ENCODE data around the gene F2RL1. TPM values are rescaled to one million over a fixed set of nuclear protein-coding genes. Genes with fewer than 3 reads are reported as not detected.
"Not testable (repeated sequence)": the region's sequence is repeated elsewhere in the genome, so short reads cannot be mapped to it uniquely, and the experiment has no call there.

The F2RL1 gene
- total RNA-seq: 48.9 TPM

DNA sequence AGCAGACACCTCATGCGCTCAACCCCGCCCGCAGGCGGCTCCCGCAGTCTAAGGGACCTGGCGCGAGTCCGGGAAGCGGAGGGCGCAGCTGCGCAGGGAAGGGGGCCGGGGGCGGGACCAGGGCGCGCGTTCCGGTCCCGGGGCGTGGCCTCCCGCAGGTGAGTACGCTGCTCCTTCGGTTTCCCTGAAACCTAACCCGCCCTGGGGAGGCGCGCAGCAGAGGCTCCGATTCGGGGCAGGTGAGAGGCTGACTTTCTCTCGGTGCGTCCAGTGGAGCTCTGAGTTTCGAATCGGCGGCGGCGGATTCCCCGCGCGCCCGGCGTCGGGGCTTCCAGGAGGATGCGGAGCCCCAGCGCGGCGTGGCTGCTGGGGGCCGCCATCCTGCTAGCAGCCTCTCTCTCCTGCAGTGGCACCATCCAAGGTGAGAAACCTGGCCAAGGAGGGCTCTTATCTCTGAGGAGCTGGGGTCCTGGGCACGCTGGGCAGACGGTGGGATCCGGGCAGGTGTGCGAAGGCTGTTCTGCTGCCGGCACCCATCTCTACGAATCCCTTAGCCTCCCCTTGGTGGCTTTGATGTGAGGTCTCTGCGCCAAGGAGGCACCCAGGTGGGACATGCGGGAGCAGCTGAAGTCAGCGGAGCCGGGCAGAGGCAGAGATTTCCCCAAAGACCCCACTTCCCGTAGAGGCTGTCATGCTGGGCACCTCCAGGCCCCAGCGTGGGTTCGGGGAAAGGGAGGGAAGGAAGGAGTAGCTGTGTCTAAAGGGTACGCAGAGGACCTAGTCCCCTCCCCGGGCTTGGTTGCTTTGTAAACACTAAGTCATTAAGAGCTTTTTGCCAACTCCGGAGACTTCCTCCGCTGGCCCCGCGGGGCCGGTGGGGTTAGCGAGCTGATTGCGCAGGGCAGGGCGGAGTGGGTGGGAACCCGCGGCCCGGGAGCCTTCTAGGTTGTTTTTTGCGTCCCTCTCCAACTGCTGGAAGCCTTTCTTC, at the start of gene F2RL1:
Gene F2RL1 (plus strand): TSS at position 187 of the 988 bp plus-strand sequence. CDS start 153 bp downstream, at position 340.
- peak; percentile 90 for DNase-seq (ENCODE audit: low spot score)

DNA sequence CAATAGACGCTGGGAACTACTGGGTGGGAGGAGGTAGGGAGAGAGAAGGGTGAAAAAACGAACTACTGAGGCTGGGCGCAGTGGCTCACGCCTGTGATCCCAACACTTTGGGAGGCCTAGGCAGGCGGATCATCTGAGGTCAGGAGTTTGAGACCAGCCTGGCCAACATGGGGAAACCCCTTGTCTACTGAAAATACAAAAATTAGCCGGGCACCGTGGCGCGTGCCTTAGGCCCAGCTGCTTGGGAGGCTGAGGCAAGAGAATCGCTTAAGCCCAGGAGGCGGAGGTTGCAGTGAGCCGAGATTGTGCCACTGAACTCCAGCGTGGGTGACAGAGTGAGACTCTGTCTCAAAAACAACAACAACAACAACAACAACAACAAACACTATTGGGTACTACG, 47.8 kb upstream of the F2RL1 start:
- DNase-seq (ENCODE audit: low spot score): not testable (repeated sequence)

GRCh38 chr5:76771705-76772405, 47.0 kb upstream of the F2RL1 start:
- no peak for DNase-seq (ENCODE audit: low spot score)

DNA sequence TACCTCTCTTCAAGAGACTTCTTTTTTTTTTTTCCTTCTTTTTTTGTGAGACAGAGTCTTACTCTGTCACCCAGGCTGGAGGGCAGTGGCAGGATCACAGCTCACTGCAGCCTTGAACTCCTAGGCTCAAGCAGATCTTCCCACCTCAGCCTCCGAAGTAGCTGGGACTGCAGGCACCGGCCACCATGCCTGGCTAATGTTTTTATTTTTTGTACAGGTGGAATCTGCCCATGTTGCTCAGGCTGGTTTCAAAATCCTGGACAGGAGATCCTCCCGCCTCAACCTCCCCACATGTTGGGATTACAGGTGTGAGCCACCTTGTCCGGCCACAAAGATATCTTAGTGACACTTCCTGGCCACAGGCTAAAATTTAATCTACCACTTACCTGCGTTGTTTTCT, 42.9 kb upstream of the F2RL1 start:
- DNase-seq (ENCODE audit: low spot score): no peak

DNA sequence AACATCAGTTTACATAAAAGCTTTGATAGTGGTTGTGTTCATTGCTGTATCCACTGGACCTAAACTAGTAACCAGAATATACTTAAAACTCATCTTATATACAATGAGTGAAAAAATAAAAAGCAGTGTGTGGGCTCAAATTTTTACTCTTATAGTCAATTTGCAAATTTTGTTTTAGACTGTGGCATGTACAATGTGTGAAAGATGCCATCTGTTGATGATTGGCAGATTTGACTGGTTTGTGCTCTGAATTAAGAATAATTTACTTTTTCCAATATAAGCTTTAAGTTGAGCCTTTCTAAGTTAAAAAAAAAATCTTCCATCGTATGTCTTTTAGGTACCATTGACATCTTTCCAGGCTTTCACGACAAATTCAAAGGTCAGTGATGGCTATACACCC, 42.4 kb upstream of the F2RL1 start:
- DNase-seq (ENCODE audit: low spot score): no peak

GRCh38 chr5:76780616-76781015, 38.2 kb upstream of the F2RL1 start:
- DNase-seq (ENCODE audit: low spot score): not testable (repeated sequence)

- DNase-seq (ENCODE audit: low spot score): no peak
Measured at GRCh38 chr5:76781775-76782174, 37.1 kb upstream of the F2RL1 start.

GRCh38 chr5:76782444-76782843, 36.4 kb upstream of the F2RL1 start:
- no peak for DNase-seq (ENCODE audit: low spot score)

GRCh38 chr5:76787237-76787636, 31.6 kb upstream of the F2RL1 start:
- DNase-seq (ENCODE audit: low spot score): peak; percentile 50

GRCh38 chr5:76788362-76788761, 30.5 kb upstream of the F2RL1 start:
- DNase-seq (ENCODE audit: low spot score): peak; percentile 64

DNA sequence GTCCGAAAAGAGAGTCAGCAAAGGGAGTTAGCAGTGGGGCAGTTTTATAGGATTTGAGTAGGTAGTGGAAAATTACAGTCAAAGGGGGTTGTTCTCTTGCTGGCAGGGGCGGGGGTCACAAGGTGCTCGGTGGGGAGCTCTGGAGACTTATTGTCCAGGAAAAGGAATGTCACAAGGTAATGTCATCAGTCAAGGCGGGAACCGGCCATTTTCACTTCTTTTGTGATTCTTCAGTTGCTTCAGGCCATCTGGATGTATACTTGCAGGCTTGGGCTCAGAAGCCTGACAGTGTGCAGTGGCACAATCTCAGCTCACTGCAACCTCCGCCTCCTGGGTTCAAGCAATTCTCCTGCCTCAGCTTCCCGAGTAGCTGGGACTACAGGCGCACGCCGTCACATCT, 29.6 kb upstream of the F2RL1 start:
- DNase-seq (ENCODE audit: low spot score): not testable (repeated sequence)

GRCh38 chr5:76789991-76790581, 28.7 kb upstream of the F2RL1 start:
- DNase-seq (ENCODE audit: low spot score): no peak

- no peak for DNase-seq (ENCODE audit: low spot score)
Measured at GRCh38 chr5:76790632-76791290, 28.1 kb upstream of the F2RL1 start.

DNA sequence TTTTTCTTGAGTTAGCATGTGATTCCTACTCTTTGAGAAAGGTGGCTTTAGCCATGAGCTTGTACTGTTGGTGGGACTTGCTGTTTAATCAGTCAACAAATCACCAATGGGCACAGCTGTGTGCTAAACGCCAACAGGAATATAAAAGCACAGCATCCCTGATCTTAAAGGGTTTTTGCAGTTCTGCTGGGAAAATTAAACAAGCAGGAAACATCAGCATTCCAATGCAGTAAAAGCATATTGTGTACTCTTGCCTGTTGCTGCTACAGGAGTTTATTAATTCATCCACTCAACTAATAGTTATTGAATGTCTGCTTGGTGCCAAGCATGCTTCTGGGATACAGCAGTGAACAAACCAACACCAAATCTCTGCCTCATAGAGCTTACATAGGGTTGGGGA, 27.4 kb upstream of the F2RL1 start:
- no peak for DNase-seq (ENCODE audit: low spot score)

- DNase-seq (ENCODE audit: low spot score): no peak
Measured at GRCh38 chr5:76794871-76795270, 24.0 kb upstream of the F2RL1 start.

DNA sequence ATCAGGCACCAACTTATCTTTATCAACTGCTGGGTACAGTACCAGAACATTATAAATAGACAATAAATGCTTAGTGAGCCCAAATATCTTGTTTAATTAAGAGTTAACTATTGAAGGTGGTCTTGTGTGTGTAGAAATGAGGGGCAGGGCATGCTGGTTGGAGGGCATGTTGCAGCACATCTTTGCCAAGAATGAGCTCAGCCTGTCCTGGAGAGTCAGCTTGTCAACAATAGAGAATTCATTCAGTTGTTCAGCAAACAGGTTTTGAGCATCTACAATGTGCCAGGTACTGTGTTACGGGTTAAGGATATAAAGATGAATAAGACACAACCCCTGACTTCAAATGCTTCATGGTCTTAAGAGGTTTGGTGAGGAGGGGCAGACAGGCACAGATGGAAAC, 19.2 kb upstream of the F2RL1 start:
- no peak for DNase-seq (ENCODE audit: low spot score)

GRCh38 chr5:76800579-76800978, 18.3 kb upstream of the F2RL1 start:
- no peak for DNase-seq (ENCODE audit: low spot score)

GRCh38 chr5:76801159-76801802, 17.5 kb upstream of the F2RL1 start:
- no peak for DNase-seq (ENCODE audit: low spot score)

DNA sequence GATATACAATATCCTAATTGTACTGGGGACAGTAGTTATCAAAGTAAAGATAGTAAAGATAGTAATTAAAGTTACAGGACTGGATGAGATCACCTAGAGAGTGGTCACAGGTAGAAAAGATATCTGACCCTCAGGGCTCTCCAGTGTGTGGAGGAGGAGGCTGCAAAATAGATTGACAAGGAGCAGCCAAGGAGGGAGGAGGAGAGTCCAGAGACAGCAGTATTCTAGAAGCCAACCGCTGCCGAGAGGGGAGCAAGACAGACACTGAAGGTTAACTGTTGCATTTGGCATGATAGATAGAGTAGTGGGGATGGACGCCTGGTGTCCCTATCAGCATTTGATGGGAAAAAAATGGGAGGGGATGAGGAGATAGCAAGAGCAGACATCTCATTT, 17.0 kb upstream of the F2RL1 start:
- no peak for DNase-seq (ENCODE audit: low spot score)

GRCh38 chr5:76804266-76804665, 14.6 kb upstream of the F2RL1 start:
- DNase-seq (ENCODE audit: low spot score): no peak

GRCh38 chr5:76805821-76806505, 12.9 kb upstream of the F2RL1 start:
- peak; percentile 22 for DNase-seq (ENCODE audit: low spot score)
